ENCODE data around the gene GID8. TPM values are rescaled to one million over a fixed set of nuclear protein-coding genes. Genes with fewer than 3 reads are reported as not detected.

GID8 gene
- total and polyA plus RNA-seq, 11 donors = 6.2 to 22.2 (median 15.9) TPM

DNA sequence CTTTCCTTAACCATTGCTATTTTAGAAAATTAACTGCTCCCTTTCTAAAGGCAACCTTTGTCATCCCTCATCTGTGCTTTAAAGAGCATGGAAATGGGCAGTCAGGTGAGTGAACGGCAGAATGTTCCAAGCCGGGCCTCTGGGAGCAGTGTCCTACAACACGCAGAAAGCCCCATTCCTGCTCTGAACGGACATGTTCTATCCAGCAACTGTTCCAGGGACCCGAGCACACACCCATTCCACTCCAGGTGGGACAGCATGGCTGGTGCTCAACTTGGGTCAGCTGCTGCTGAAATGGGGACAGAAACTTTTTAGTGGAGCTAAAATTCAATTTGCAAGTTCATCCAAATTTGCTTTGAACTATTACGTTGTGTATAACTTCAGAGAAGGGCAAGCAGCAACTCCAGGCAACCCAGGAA lies 38.3 kb upstream of the GID8 start:
- TF ChIP-seq, protein P1, sequence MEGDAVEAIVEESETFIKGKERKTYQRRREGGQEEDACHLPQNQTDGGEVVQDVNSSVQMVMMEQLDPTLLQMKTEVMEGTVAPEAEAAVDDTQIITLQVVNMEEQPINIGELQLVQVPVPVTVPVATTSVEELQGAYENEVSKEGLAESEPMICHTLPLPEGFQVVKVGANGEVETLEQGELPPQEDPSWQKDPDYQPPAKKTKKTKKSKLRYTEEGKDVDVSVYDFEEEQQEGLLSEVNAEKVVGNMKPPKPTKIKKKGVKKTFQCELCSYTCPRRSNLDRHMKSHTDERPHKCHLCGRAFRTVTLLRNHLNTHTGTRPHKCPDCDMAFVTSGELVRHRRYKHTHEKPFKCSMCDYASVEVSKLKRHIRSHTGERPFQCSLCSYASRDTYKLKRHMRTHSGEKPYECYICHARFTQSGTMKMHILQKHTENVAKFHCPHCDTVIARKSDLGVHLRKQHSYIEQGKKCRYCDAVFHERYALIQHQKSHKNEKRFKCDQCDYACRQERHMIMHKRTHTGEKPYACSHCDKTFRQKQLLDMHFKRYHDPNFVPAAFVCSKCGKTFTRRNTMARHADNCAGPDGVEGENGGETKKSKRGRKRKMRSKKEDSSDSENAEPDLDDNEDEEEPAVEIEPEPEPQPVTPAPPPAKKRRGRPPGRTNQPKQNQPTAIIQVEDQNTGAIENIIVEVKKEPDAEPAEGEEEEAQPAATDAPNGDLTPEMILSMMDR (IDR thresholded peaks at IDR 0.05) = peak in 1 of 12 donors; percentile 14
- TF ChIP-seq POLR2A (IDR thresholded peaks at IDR 0.05) = no peak
- no peak overlapping the region for H3K4me3 ChIP-seq
- 2 to 7% (median 4%) methylated on average over 6 of the region's 6 CpGs for WGBS, 4 donors
- DNase-seq (no peak), ATAC-seq (peak; percentile 42 to 62 (median 48))
- H3K27ac ChIP-seq = no peak overlapping the region
- no peaks in the 10 kb centered on the region for H3K9me3 ChIP-seq
- no peaks in the 10 kb centered on the region for H3K27me3 ChIP-seq
- intact Hi-C loops (cut with DNase I) = loop anchor here (1.0 to 10.0 kb wide), 7 partner anchors 37 to 113 kb away; partner anchors contain the start of genes BHLHE23 (in 4 of the 10) and TCFL5 (in 1 of the 10)
- H3K4me1 ChIP-seq = peaks cover 6 to 28% (median 16%) of the 10 kb centered on the region in 12 donors
- H3K36me3 ChIP-seq = peaks cover 3 to 68% (median 54%) of the 10 kb centered on the region in 9 donors

- peaks cover 3 to 68% (median 54%) of the 10 kb centered on the region in 9 donors for H3K36me3 ChIP-seq
Observed at GRCh38 chr20:62900052-62900691, 37.8 kb upstream of the GID8 start.

GRCh38 chr20:62900692-62901584 lies 37.0 kb upstream of the GID8 start:
- no peaks in the 10 kb centered on the region for H3K9me3 ChIP-seq
- H3K4me1 ChIP-seq = peaks cover 6 to 31% (median 16%) of the 10 kb centered on the region in 12 donors
- intact Hi-C loops (cut with DNase I) = loop anchor here in 8 of 10 donors (1.0 to 10.0 kb wide), 6 partner anchors 39 to 108 kb away; partner anchors contain the start of genes BHLHE23 (in 3 of the 8) and TCFL5 (in 1 of the 8)
- TF ChIP-seq, protein P1 (IDR thresholded peaks at IDR 0.05) = no peak
- H3K4me3 ChIP-seq = no peak overlapping the region
- peaks cover 6 to 68% (median 54%) of the 10 kb centered on the region in 9 donors for H3K36me3 ChIP-seq
- no peak overlapping the region for H3K27ac ChIP-seq
- DNase-seq = no peak
- ATAC-seq = peak; percentile 7 to 36 (median 19)
- H3K27me3 ChIP-seq = no peaks in the 10 kb centered on the region
- 53 to 60% (median 53%) methylated on average over 20 of the region's 20 CpGs for WGBS, 4 donors

More at GRCh38 chr20:62900052-62900691, 37.8 kb upstream of the GID8 start:
- WGBS, 4 donors = 3 to 4% (median 3%) methylated on average over 10 to 11 of the region's 11 CpGs
- H3K4me3 ChIP-seq = no peak overlapping the region
- peak; percentile 66 to 83 (median 73) for DNase-seq
- H3K9me3 ChIP-seq = no peaks in the 10 kb centered on the region
- TF ChIP-seq POLR2A (IDR thresholded peaks at IDR 0.05) = no peak
- TF ChIP-seq, protein P1 (IDR thresholded peaks at IDR 0.05) = peak; percentile 76 to 93 (median 86)
- H3K27me3 ChIP-seq = no peaks in the 10 kb centered on the region
- H3K4me1 ChIP-seq = peaks cover 6 to 28% (median 16%) of the 10 kb centered on the region in 12 donors
- no peak overlapping the region for H3K27ac ChIP-seq
- ATAC-seq = peak; percentile 84 to 92 (median 90)
- intact Hi-C loops (cut with DNase I) = loop anchor here in 8 of 10 donors (1.0 to 10.0 kb wide), 6 partner anchors 38 to 109 kb away; partner anchors contain the start of genes BHLHE23 (in 3 of the 8) and TCFL5 (in 1 of the 8)
